ENCODE data around the gene SLX9.
"Not testable (repeated sequence)": the region's sequence is repeated elsewhere in the genome, so short reads cannot be mapped to it uniquely, and the experiment has no call there.

SLX9 gene

DNA sequence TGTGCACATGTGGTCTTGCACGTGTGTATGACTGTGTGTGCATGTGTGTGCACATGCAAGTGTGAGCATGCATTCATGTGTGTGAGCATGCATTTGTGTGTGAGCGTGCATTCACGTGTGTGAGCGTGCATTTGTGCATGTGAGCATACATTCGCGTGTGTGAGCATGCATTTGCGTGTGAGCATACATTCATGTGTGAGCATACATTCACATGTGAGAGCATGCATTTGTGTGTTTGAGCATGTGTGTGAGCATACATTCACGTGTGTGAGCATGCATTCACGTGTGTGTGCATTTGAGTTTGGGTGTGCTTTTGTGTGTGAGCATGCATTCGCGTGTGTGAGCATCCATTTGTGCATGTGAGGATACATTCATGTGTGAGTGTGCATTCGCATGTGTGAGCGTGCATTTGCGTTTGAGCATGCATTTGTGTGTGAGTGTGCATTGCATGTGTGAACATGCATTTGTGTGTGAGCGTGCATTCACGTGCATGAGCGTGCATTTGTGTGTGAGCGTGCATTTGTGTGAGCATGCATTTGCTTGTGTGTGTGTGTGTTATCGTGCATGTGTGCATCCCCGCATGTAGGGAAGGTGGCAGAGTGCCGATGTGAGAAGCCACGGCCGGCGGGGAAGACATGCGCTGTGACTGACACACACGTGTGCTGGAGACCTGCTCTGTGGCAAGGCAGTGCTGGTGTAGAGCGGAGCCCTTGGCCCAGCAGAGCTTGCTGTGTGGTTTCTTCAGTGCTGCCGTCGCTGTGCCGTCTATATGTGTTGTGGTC lies 37.4 kb upstream of the SLX9 start:
- no peak for DNase-seq

GRCh38 chr21:44903050-44903685 lies 36.7 kb upstream of the SLX9 start:
- no peak for DNase-seq

- DNase-seq = no peak
These were observed 36.1 kb upstream of the SLX9 start for GRCh38 chr21:44903689-44904088.

- DNase-seq = no peak
These were observed 35.5 kb upstream of the SLX9 start for GRCh38 chr21:44904141-44904923.

- no peak for DNase-seq
These were observed 34.7 kb upstream of the SLX9 start for GRCh38 chr21:44905016-44905727.

DNA sequence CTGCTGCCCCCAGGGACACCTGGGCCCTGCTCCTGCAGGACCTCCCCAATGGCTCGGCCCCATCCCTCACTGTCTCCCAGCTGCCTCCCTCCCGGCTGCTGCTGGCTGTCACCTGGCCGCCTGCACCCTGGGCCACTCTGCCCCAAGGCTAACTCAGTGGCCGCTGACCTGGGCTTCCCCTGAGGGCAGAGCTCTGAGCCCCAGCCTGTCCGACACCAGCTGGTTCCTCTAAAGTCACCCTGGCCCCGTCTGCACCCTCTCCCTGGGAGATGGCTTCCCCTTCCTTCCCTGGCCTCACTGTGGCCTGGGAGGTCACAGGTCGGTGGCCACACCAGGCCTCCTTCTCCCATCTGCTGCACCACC lies 34.1 kb upstream of the SLX9 start:
- no peak for DNase-seq

- DNase-seq = no peak
These were observed 32.4 kb upstream of the SLX9 start for GRCh38 chr21:44907225-44907965.

GRCh38 chr21:44907966-44908895 lies 31.6 kb upstream of the SLX9 start:
- no peak for DNase-seq

DNA sequence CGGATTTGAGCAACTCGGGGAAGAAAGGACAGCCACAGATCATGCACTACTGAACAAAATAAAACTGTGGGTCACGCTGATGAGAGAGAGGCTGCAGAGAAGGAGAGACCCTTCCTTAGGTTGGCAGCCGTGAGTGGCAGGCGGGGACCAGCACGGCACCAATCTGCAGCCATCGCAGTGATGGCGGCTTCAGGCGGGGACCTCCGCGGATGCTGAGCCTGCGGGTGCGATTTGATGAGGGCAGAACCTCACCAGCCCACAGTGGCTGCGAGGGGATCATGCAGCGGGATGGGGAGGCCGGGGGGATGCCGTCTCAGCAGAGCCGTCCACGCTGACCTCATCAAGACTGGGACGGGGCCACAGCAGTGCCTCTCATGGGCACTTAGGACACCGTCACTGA lies 30.9 kb upstream of the SLX9 start:
- DNase-seq = no peak

DNA sequence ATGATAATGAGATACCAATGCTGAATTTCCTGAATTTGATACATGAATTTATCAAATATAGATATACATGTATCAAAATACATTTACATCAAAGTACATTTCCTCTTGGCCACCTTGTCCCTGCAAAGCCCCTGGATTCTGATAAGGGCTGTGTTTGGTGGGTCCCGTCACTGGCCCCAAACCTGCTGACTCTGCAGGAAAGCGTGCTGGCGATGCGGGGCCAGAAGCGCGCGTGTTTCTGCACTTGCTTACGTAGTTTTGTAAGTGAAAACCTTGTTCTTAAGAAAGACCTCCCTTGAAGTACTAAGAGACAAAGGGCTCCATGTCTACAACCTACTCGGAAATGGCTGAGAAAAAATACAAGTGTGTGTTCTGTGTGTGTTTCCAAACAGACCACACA lies 30.1 kb upstream of the SLX9 start:
- no peak for DNase-seq

DNA sequence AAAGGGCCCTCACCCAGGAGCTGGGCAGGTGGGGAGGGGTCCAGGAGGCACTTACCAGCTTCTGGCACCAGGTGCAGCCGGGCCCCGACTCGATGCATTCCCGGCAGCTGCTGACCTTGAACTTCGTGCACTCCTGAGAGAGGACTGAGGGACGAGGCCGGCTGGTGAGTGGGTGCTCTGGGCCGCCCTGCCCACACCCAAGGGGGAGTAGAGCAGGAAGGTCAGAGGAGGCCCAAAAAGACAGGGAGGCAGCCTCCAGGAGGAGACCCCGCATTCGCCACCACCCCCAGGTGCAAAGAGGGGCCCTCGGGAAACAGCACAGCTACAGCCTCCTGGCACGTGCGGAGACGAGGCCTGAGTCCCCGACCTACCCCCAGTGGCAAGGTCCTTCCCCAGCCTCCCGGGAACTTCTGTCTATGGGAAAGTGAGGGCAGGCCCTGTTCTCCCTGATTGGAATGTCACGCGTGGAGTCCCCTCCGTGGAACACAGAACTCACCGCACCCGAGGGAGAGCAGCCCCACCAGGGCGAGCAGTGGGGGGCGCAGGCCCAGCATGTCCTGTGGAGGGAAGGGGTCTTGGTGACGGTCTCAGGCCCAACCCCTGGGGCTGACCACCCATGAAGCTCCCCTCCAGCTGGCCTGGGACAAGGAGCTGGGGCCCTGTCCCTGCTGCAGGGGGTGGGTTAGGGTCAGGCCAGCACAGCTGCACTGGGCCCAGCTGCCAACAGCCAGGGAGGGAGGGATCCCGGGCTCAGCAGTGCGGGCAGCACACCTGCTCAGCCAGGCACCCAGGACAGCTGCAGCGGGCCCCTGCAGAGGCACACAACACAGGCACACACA lies 29.4 kb upstream of the SLX9 start:
- DNase-seq = no peak

DNA sequence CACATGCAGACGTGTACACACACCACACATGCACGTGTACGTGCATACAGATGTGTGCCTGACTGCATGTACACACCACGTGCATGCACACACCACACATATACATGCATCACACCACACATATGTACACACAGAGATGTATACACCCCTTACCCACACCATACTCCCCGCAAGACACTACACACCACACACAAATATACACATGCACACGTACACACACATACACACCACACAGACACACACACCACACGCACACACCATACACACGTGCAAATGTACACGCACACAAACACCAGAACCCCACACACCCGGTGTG lies 28.8 kb upstream of the SLX9 start:
- DNase-seq = no peak

GRCh38 chr21:44911384-44912157 lies 28.3 kb upstream of the SLX9 start:
- peak in 2 of 4 experiments; percentile 51 to 57 for DNase-seq

DNA sequence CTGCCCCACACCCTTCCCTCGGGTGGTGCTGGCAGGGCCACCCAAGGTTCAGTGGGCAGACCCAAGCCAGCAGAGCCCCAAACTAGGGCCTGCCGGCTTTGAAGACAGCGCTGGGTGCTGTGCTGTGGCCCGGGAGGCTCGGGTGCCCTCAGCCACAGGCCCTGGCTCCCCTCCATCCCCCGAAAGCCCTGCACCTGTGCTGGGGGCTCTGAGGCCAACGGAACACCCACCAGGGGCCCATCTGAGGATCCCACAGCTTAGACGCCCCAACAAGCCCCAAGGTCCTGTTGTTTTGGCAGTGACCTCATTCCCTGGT lies 27.7 kb upstream of the SLX9 start:
- no peak for DNase-seq

DNA sequence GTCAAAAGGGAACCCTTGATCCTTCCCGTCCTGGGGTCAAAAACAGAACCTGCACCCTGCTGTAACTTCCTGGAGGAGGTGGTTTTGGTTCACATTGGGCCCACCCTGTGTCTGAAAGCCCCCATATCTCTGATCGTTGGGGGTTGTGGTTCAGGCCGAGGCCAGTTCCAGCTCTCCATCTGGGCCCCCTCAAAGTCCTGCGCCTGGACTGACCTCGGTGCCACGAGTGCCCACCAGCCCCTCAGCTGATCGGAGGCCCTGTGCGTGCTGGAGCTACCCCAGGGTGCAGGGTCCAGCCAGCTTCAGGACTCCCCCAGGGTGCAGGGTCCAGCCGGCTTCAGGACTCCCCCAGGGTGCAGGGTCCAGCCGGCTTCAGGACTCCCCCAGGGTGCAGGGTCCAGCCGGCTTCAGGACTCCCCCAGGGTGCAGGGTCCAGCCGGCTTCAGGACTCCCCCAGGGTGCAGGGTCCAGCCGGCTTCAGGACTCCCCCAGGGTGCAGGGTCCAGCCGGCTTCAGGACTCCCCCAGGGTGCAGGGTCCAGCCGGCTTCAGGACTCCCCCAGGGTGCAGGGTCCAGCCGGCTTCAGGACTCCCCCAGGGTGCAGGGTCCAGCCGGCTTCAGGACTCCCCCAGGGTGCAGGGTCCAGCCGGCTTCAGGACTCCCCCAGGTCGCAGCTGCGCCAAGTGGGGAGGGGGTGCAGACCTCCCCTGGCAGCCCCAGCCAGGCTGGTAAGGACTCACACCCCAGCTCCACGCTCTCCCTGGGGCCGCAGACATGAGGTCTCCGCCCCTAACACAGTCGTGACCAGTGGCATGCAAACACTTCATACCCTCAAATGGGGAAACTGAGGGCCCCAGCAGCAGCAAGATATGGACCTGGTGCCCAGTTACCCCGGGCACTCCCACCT lies 27.1 kb upstream of the SLX9 start:
- not testable (repeated sequence) for DNase-seq

- no peak for DNase-seq
These were observed 26.2 kb upstream of the SLX9 start for GRCh38 chr21:44913425-44914175.

DNA sequence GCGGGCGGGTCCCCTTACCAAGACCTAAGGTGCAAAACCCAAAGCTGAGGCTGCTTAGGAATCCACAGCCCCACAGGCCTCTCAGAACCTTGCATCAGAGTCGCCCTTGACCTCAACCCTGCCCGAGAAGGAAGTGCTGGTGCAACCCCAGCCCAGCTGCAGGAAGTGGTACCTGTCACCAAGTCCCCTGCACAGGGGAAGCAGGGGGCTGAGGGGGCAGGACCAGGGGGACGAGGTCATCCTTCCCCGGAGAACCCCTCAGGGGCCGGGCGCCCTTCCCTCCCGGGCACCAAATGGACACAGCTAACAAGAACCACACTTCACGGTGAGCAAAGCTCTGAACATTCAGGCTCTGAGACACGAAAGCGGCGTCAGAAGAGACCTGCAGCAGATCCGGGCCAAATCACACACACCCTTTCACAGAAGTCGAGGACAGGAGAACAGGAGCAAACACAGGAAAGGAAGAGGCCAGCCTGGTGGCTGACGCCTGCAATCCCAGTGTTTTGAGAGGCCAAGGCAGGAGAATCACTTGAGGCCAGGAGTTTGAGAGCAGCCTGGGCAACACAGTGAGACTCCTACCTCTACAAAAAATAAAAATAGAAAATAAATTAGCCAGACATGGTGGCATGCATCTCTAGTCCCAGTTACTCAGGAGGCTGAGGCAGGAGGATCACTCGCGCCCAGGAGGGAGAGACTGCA lies 25.5 kb upstream of the SLX9 start:
- DNase-seq = peak in 2 of 4 experiments; percentile 22 to 35

Measured in activated naive CD4-positive, alpha-beta T cell (primary cell).